GM12875 (cell line): ENCODE measurements around the gene SPIB.

ENCODE experiments used
- H3K4me3 ChIP-seq: one replicate; pipeline ENCODE4 v1.5.1; 2011; ENCODE audit warnings: low read depth, low read length, control low read depth
- TF ChIP-seq, protein P1 (sequence below): IDR thresholded peaks from 2 replicates; pipeline ENCODE4 v1.5.1; 2011; ENCODE audit warnings: low read depth, mild to moderate bottlenecking, control low read depth, inconsistent platforms, low read length, moderate library complexity, borderline replicate concordance; ENCODE audit not compliant: insufficient read depth

Gene SPIB

DNA sequence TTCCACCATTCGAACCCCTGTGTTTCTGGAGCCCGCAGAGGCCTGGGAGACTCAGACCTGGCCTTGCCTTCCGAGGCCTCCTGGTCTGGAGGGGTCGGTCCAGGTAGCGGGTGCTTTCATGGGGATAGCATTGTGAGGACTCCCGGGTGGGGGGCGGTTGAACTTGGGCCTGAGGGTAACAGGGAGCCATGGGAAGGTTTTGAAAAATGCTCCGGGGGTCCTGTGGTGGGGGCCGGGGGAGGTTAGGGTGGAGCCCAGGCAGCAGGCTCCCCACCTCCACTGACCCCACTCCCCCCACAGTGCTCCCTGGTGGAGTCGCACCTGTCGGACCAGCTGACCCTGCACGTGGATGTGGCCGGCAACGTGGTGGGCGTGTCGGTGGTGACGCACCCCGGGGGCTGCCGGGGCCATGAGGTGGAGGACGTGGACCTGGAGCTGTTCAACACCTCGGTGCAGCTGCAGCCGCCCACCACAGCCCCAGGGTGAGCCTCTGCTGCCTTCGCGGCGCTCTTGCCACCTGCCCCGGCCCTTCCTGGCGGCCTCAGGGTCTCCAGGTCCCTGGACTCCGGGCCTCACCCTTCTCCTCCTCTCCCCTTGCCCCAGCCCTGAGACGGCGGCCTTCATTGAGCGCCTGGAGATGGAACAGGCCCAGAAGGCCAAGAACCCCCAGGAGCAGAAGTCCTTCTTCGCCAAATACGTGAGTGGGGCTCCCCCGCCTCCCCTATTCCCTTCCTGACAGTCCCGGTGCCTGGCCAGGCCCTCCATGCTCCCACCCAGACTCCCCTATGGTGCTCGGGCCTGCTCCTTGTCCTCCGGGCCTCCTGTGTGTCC lies 61.8 kb downstream of the SPIB start:
- no peak overlapping the region for H3K4me3 ChIP-seq
- TF ChIP-seq, protein P1, sequence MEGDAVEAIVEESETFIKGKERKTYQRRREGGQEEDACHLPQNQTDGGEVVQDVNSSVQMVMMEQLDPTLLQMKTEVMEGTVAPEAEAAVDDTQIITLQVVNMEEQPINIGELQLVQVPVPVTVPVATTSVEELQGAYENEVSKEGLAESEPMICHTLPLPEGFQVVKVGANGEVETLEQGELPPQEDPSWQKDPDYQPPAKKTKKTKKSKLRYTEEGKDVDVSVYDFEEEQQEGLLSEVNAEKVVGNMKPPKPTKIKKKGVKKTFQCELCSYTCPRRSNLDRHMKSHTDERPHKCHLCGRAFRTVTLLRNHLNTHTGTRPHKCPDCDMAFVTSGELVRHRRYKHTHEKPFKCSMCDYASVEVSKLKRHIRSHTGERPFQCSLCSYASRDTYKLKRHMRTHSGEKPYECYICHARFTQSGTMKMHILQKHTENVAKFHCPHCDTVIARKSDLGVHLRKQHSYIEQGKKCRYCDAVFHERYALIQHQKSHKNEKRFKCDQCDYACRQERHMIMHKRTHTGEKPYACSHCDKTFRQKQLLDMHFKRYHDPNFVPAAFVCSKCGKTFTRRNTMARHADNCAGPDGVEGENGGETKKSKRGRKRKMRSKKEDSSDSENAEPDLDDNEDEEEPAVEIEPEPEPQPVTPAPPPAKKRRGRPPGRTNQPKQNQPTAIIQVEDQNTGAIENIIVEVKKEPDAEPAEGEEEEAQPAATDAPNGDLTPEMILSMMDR = no peak
